ENCODE results near the gene ATP5MG. TPM values are rescaled to one million over a fixed set of nuclear protein-coding genes. Genes with fewer than 3 reads are reported as not detected.

Gene ATP5MG
- total and polyA plus RNA-seq, 2 donors (not counting 1 experiment from before 2014, with no cell fraction given), result 118 to 142 TPM

DNA sequence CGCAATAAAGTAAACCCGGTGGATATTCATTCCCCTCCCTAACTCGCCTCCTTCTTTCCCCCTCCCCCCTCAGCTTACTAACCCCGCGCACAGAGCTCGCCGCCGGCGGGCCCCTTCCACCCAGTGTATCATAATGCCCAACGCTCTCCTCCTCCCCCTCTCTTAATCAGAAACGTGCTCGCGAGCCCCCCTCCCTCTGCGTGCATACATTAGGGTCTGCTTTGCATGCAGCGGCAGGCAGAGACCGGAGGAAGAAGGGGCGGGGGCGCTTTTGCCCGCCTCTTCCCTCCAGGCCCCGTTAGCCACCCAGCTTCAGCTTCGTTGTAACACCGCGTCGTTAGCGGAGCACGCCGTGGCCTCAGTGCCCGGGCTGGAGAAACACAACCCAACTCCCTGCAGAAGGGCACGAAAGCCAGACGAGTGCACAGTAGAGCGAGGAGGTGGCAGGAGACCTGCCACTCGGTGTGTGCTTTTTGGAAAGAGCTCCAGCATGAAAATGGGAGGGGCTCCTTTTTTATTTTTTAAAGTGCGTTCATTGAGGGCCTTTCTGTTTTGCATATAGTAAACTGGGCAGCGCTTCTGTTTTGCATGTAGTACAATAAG is 34.0 kb downstream of the ATP5MG start:
- peak; percentile 83 for DNase-seq
- H3K9ac ChIP-seq (ENCODE audit: low read length), result peak overlapping the region; percentile 77
- peak overlapping the region; percentile 75 to 78 for H3K27ac ChIP-seq (ENCODE audit: low read length in 2 of 2)
- H3K9me3 ChIP-seq (ENCODE audit: control extremely low read depth in 1 of 3, control insufficient read depth in 2 of 3, insufficient read depth in 1 of 3, low read length in 2 of 3), result no peaks in the 10 kb centered on the region
- H3K79me2 ChIP-seq (ENCODE audit: control insufficient read depth, insufficient read depth, low read length), result peaks cover 38% of the 10 kb centered on the region
- peak overlapping the region; percentile 61 to 93 (median 84) for H3K4me3 ChIP-seq (ENCODE audit: control extremely low read depth in 1 of 5, extremely low read depth in 1 of 5, insufficient read depth in 1 of 5, low read depth in 2 of 5, low read length in 4 of 5)
- POLR2A ChIA-PET, result interaction anchor here (0.6 to 2.5 kb wide), 11 partner anchors 8 to 649 kb away, joined by 3 to 28 read pairs (median 4); partner anchors contain the start of genes ARCN1, ATP5MG, HMBS and RPS25
- Mint-ChIP-seq H3K27ac (peak overlapping the region; percentile 99), H3K27me3 (no peaks in the 10 kb centered on the region), H3K4me3 (peak overlapping the region; percentile 97), H3K9me3 (ENCODE audit: insufficient read depth) (no peaks in the 10 kb centered on the region), H3K4me1 (peaks cover 37% of the 10 kb centered on the region)
- peaks cover 23 to 31% of the 10 kb centered on the region in 2 donors for H3K4me1 ChIP-seq (ENCODE audit: control insufficient read depth in 2 of 2, insufficient read depth in 2 of 2, low read length in 2 of 2)
- intact Hi-C loops (cut with micrococcal nuclease), result loop anchor here (1.0 to 10.0 kb wide), 7 partner anchors 8 to 618 kb away; partner anchors contain the start of genes ARCN1, ATP5MG, DDX6 and MPZL3
- CTCF ChIA-PET, result interaction anchor here (0.8 to 2.6 kb wide), 7 partner anchors 9 to 382 kb away, joined by 3 to 12 read pairs (median 6); partner anchors contain the start of gene ATP5MG
- peaks cover 0 to 5% of the 10 kb centered on the region in 2 experiments for H3K36me3 ChIP-seq (replicated peaks in 1 of 2; ENCODE audit: control extremely low read depth in 1 of 2, control insufficient read depth in 1 of 2, extremely low read depth in 1 of 2, insufficient read depth in 2 of 2, low read length in 1 of 2)
- H3K4me2 ChIP-seq (replicated peaks; ENCODE audit: low read depth, low read length, poor library complexity, severe bottlenecking), result peak overlapping the region; percentile 95
- TF ChIP-seq, protein P1, sequence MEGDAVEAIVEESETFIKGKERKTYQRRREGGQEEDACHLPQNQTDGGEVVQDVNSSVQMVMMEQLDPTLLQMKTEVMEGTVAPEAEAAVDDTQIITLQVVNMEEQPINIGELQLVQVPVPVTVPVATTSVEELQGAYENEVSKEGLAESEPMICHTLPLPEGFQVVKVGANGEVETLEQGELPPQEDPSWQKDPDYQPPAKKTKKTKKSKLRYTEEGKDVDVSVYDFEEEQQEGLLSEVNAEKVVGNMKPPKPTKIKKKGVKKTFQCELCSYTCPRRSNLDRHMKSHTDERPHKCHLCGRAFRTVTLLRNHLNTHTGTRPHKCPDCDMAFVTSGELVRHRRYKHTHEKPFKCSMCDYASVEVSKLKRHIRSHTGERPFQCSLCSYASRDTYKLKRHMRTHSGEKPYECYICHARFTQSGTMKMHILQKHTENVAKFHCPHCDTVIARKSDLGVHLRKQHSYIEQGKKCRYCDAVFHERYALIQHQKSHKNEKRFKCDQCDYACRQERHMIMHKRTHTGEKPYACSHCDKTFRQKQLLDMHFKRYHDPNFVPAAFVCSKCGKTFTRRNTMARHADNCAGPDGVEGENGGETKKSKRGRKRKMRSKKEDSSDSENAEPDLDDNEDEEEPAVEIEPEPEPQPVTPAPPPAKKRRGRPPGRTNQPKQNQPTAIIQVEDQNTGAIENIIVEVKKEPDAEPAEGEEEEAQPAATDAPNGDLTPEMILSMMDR (IDR thresholded peaks at IDR 0.05), result no peak
- peaks cover 35% of the 10 kb centered on the region for H4K20me1 ChIP-seq (ENCODE audit: control insufficient read depth, insufficient read depth, low read length, poor library complexity, severe bottlenecking)
- WGBS (ENCODE audit: insufficient coverage), result 1% methylated on average over 33 of the region's 34 CpGs
- ATAC-seq (ENCODE audit: low read depth), result peak; percentile 41
- no peaks in the 10 kb centered on the region for H3K27me3 ChIP-seq (replicated peaks in 1 of 4; ENCODE audit: control extremely low read depth in 1 of 4, control insufficient read depth in 3 of 4, insufficient read depth in 4 of 4, low read length in 3 of 4)
- H2AFZ ChIP-seq (ENCODE audit: insufficient read depth, low read depth, low read length, poor library complexity, severe bottlenecking), result peak overlapping the region; percentile 94
